Activated naive CD4-positive, alpha-beta T cell treated with anti-CD3 and anti-CD28 coated beads for 36 hours (primary cell): ENCODE data around the gene SGCD. TPM values are rescaled to one million over a fixed set of nuclear protein-coding genes. Genes with fewer than 3 reads are reported as not detected.

Source experiments
- CTCF ChIA-PET: fragments of 350-600 bp; sonication (Branson Sonifier 250); formaldehyde crosslinking; loops from one replicate; lab custom pipeline; 2021; ENCODE audit warnings: antibody characterized with exemption; lab: Charles Lee
- DNase-seq: peaks from one replicate; pipeline ENCODE4 v3.0.0-alpha.2; 2020
- H3K27ac Mint-ChIP-seq: one replicate; pipeline ENCODE4 v1.8.0; 2021; ENCODE audit warnings: mild to moderate bottlenecking, mixed read lengths
- H3K27me3 Mint-ChIP-seq: one replicate; pipeline ENCODE4 v1.8.0; 2021; ENCODE audit warnings: low read depth, mixed read lengths
- H3K36me3 Mint-ChIP-seq: one replicate; pipeline ENCODE4 v1.8.0; 2021; ENCODE audit warnings: low read depth, mixed read lengths
- H3K4me1 Mint-ChIP-seq: one replicate; pipeline ENCODE4 v1.8.0; 2021; ENCODE audit warnings: low read depth, mixed read lengths
- H3K4me3 Mint-ChIP-seq: one replicate; pipeline ENCODE4 v1.8.0; 2021; ENCODE audit warnings: mild to moderate bottlenecking, moderate library complexity, mixed read lengths
- H3K9me3 Mint-ChIP-seq: one replicate; pipeline ENCODE4 v1.8.0; 2021; ENCODE audit warnings: mixed read lengths
- intact Hi-C: fragments of 100-400 bp; cut with micrococcal nuclease; formaldehyde crosslinking; loops from one replicate; pipeline ENCODE4 v1.15.1; 2023
- total RNA-seq, 2 experiments: library from RNA; stranded (reverse); gene quantifications; one replicate each; pipeline ENCODE4 v1.2.3, GENCODE V29; 2021

SGCD gene
- total RNA-seq, 2 experiments from 2014 or later = not detected

DNA sequence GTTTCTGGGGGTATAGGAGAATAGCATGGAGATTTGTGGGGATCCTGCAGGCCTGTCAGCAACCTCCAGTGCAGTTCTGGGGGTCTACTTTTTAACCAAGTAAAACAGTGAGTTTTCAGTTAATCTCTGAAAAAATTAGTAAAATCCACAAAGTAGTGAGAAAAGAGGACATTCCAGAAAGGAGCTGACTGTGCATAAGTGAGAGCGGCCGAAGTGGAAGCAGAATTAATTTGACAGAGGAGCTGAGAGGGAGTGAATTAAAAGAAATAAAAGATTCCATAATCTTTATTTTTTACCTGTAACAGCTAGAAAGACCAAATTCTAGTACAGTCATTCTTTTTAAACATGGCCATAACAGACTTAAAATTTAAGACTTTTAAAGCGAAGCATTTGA, 149.2 kb downstream of the SGCD start:
- Mint-ChIP-seq H3K36me3 (no peaks in the 10 kb centered on the region), H3K27me3 (peaks cover 15% of the 10 kb centered on the region), H3K4me3 (no peak overlapping the region), H3K9me3 (no peaks in the 10 kb centered on the region), H3K4me1 (peaks cover 7% of the 10 kb centered on the region), H3K27ac (no peak overlapping the region)
- DNase-seq = no peak
- CTCF ChIA-PET = no interaction called here
- intact Hi-C loops = loop anchor here (10.0 kb wide), 1 partner anchor 449 kb away; no protein-coding TSS in a partner anchor

DNA sequence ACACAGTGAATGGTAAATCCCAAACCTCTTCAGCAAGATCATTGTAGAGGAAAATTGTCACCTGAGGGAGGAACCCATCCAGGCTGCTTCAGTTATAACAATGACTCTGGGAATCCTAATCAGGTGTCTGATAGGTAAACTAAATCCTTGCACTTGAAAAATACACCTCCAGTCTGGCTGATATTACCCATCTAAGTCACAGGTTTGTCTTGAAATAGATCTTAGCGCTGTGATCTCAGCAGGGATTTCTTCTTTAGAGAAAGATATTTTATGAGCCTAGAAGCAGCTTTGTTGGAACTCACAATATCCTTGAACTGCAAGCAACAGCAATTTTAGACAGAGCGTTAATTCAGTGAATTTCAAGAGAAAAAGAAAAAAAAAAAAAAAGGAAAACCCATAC, 149.7 kb downstream of the SGCD start:
- CTCF ChIA-PET = no interaction called here
- peaks cover 15% of the 10 kb centered on the region for H3K27me3 Mint-ChIP-seq
- no peak overlapping the region for H3K4me3 Mint-ChIP-seq
- H3K4me1 Mint-ChIP-seq = peaks cover 7% of the 10 kb centered on the region
- no peaks in the 10 kb centered on the region for H3K36me3 Mint-ChIP-seq
- no peak overlapping the region for H3K27ac Mint-ChIP-seq
- no peaks in the 10 kb centered on the region for H3K9me3 Mint-ChIP-seq
- DNase-seq = no peak
- intact Hi-C loops = loop anchor here (10.0 kb wide), 1 partner anchor 448 kb away; no protein-coding TSS in a partner anchor

DNA sequence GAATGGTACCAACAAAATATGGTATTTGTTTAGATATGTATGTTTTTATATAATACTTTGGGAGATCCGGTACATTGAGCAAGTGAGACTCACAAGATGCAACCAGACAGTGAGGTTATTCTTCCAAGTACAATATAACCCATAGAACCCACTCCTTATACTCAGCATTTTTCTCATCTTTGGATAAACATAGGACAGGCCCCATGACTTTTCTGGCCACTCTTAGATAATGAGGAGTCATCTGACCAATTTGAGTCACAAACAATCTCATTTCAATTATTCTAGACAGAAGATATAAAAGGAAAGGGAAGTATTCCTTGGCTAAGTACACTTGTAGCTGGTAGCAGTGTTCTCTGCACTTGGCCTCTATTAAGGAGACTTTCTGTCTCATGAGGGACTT, 150.2 kb downstream of the SGCD start:
- CTCF ChIA-PET = no interaction called here

DNA sequence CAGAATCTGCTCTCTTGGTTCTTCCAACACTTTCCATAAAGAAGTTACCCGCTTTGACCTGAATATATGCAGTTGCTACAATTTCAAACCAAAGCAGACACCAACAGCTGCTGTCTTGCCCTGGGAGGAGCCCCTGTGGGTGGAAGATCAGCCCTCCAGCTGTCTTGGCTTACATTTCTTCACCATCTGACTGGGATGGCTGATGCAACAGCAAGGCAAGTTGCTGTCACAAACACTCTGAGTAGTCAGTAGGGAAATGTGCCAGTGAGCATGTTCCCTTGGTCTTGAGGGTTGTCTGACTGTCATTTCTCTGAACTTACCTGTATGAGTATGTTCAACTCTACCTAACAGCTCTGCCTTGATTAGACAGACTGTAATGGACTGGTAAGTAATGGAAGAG, 152.9 kb downstream of the SGCD start:
- peaks cover 4% of the 10 kb centered on the region for H3K4me1 Mint-ChIP-seq
- no peaks in the 10 kb centered on the region for H3K36me3 Mint-ChIP-seq
- H3K27ac Mint-ChIP-seq = peak overlapping the region; percentile 72
- DNase-seq = peak; percentile 67
- H3K9me3 Mint-ChIP-seq = no peaks in the 10 kb centered on the region
- intact Hi-C loops = loop anchor here (10.0 kb wide), 1 partner anchor 445 kb away; no protein-coding TSS in a partner anchor
- CTCF ChIA-PET = interaction anchor here (0.7 kb wide), 1 partner anchor 1059 kb away, joined by 4 read pairs; no protein-coding TSS in a partner anchor
- H3K27me3 Mint-ChIP-seq = peaks cover 17% of the 10 kb centered on the region
- no peak overlapping the region for H3K4me3 Mint-ChIP-seq

More for the DNA sequence above, 150.2 kb downstream of the SGCD start:
- intact Hi-C loops = loop anchor here (10.0 kb wide), 1 partner anchor 448 kb away; no protein-coding TSS in a partner anchor
- H3K9me3 Mint-ChIP-seq = no peaks in the 10 kb centered on the region
- no peak for DNase-seq
- H3K4me3 Mint-ChIP-seq = no peak overlapping the region
- no peaks in the 10 kb centered on the region for H3K36me3 Mint-ChIP-seq
- H3K4me1 Mint-ChIP-seq = peaks cover 4% of the 10 kb centered on the region
- H3K27ac Mint-ChIP-seq = no peak overlapping the region
- H3K27me3 Mint-ChIP-seq = peaks cover 15% of the 10 kb centered on the region

DNA sequence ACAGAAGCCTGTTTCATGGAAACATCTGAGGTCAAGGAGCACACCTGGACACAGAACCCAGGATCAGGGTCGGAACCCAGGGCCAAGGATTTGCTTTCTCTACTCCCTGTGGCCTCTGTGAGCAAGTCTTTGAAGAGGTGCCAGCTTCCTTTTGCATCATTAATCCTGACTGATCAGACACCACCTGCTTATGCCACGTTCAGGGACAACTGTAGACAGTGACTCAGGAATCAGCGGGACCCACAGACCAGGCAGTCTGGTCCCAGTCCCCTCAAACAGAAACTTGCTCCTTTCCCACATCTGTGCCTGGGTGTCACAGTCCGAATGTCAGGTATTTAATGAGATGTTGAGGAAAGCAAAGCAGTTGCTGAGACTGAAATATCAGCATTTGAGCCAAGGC, 154.8 kb downstream of the SGCD start:
- DNase-seq = no peak
- H3K36me3 Mint-ChIP-seq = no peaks in the 10 kb centered on the region
- peaks cover 4% of the 10 kb centered on the region for H3K4me1 Mint-ChIP-seq
- H3K27me3 Mint-ChIP-seq = peaks cover 5% of the 10 kb centered on the region
- H3K4me3 Mint-ChIP-seq = no peak overlapping the region
- intact Hi-C loops = no loop called here
- CTCF ChIA-PET = no interaction called here
- no peaks in the 10 kb centered on the region for H3K9me3 Mint-ChIP-seq
- H3K27ac Mint-ChIP-seq = no peak overlapping the region

DNA sequence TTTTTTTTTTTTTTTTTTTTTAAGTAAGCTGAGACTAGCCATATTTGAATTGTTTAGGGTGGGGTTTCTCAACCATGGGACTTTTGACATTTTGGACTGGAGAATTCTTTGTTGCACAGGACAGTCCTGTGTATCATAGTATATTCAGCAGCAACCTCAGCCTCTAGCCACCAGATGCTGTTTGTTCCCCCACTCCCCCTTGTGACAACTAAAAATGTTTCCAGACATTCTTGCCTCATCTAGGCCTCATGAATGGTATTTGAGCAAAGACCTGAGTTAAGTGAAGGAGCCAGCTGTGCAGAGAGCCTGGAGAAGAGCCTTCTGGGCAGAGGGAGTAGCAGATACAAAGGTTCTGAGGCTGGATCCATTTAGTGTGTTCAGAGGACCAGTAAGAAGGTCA, 155.9 kb downstream of the SGCD start:
- CTCF ChIA-PET = no interaction called here
- Mint-ChIP-seq H3K36me3 (no peaks in the 10 kb centered on the region), H3K27ac (no peak overlapping the region), H3K4me1 (peaks cover 4% of the 10 kb centered on the region), H3K27me3 (peaks cover 8% of the 10 kb centered on the region), H3K9me3 (peaks cover 6% of the 10 kb centered on the region), H3K4me3 (no peak overlapping the region)
- DNase-seq = no peak
- intact Hi-C loops = no loop called here

DNA sequence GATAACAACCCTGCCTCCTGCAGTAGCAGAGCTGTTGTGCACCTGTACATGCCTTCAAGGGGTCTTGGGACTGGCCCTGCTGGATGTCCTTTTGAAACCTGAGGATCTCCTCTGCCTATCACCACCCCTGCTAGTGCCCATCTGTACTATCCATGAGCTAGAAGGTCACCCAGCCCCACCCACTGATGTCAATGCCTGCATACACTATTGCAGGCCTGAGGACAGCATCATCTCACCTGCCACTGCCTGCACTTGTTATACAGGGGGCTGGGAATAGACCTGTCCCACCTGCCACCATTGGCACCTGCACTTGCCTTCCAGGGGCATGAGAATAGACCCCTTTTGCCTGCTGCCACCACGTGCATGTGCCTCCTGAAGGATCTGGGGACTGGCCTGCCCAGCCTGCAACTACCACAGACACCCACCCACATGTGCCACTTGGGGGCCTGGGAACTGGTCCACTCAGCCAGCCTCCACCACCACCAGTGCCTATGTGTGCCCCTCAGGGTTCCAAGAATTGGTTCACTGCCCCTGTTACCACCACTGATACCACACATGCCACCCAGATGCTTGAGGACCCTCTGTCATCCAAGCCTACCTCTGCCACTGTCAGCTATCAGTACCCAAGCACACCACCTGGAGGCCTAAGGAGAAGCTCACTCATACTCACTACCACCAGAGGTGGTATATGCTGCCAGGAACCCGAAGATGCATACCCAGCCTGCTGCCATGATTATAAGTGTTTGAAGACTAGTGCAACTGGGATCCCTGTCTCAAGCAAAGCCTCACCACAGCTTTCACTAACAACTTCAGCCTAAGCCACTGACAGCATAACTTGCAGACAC, 159.7 kb downstream of the SGCD start:
- peaks cover 4% of the 10 kb centered on the region for H3K27me3 Mint-ChIP-seq
- no peak overlapping the region for H3K4me3 Mint-ChIP-seq
- DNase-seq = no peak
- H3K36me3 Mint-ChIP-seq = no peaks in the 10 kb centered on the region
- intact Hi-C loops = no loop called here
- no peaks in the 10 kb centered on the region for H3K4me1 Mint-ChIP-seq
- CTCF ChIA-PET = no interaction called here
- H3K27ac Mint-ChIP-seq = no peak overlapping the region
- H3K9me3 Mint-ChIP-seq = peaks cover 6% of the 10 kb centered on the region

DNA sequence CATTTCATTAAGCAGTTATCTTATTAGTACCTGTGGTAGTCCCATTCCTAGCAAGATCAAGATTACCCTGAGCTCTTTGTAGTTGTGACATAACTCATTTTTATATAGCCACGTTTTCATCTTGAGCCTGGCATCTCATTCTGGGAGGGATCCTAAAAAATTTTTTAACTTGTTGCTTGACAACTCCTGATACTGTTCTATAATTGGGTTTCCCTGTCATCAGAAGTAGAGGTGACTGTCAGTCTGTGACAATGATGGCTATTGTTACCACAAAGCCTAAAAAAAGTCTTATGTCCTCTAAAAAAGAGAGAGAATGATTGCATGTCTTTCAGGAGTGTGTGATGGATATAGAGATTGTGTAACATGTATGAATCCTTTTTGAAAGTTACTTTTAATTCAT, 164.8 kb downstream of the SGCD start:
- H3K36me3 Mint-ChIP-seq = no peaks in the 10 kb centered on the region
- H3K27me3 Mint-ChIP-seq = peaks cover 9% of the 10 kb centered on the region
- no peak for DNase-seq
- H3K4me3 Mint-ChIP-seq = no peak overlapping the region
- CTCF ChIA-PET = no interaction called here
- peaks cover 6% of the 10 kb centered on the region for H3K9me3 Mint-ChIP-seq
- no peak overlapping the region for H3K27ac Mint-ChIP-seq
- H3K4me1 Mint-ChIP-seq = no peaks in the 10 kb centered on the region
- intact Hi-C loops = no loop called here

DNA sequence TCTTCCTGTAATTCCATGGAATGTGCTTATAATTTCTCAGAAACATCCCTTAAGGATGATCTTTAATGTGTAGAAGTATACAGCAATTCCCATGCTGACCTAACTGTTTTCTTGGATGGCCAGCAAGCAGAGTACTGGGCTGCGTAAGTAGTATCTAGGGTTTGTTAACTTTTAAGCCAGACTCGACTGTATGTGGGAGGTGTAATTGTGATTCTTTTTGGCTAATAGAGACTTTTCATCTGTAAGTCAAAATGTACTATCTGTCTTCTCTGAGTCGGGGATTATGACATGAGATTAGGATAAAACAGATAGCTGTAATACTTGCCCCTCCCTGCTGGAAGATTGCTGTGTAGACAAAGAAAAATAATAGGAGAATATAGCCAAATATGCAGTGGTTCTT, 169.3 kb downstream of the SGCD start:
- H3K4me3 Mint-ChIP-seq = no peak overlapping the region
- no peak for DNase-seq
- H3K36me3 Mint-ChIP-seq = no peaks in the 10 kb centered on the region
- intact Hi-C loops = no loop called here
- no peak overlapping the region for H3K27ac Mint-ChIP-seq
- no peaks in the 10 kb centered on the region for H3K4me1 Mint-ChIP-seq
- H3K9me3 Mint-ChIP-seq = no peaks in the 10 kb centered on the region
- H3K27me3 Mint-ChIP-seq = peaks cover 13% of the 10 kb centered on the region
- CTCF ChIA-PET = interaction anchor here (1.0 kb wide), 1 partner anchor 23 kb away, joined by 4 read pairs; no protein-coding TSS in a partner anchor

DNA sequence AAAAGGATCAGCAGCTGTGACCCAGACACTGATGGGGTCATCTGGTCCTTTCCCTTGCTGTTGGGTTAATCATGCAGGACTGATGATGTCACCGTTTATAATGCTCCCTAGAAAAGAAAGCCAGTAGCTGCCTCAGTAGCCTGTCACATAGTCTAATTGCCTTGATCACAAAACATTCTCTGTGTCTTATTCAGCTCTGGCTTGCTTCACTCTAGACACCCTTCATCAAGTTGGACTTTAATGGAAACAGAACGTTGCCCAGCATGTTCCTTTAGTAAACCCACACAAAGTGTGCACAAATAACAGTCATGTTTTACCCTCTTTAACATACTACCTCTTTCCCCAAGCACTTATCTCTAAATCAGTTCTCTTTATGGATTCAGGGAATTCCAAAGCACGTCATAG, 170.8 kb downstream of the SGCD start:
- intact Hi-C loops = no loop called here

DNA sequence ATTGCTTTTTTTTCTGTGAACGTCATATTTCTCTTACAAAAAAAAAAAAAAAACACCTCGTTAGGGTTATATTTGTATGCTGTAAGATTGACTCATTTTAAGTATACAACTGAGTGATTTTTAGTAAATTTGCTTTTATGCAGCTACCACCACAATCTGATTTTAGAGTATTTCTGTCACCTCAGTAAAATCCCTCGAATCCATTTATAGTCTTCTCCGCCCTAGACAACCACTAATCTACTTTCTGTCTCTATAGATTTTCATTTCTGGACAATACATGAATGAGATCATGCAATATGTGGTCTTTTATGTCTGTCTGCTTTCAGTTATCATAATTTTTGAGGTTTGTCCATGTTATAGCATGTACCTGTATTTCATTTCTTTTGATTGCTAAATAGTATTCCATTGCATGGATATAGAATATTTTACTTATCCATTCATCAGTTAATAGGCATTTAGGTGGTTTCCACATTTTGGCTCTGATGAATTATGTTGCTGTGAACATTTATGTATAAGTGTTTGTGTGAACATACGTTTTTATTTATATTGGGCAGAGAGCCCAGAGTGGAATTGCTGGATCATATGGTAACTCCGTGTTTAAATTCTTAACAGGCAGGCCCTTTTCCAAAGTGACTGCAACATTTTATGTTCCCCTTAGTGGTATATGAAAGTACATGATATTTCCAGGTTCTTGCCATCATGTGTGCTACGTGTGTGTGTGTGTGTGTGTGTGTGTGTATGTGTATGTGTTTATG, 171.4 kb downstream of the SGCD start:
- Mint-ChIP-seq H3K9me3 (no peaks in the 10 kb centered on the region), H3K4me3 (no peak overlapping the region), H3K4me1 (no peaks in the 10 kb centered on the region), H3K27ac (no peak overlapping the region), H3K27me3 (peaks cover 17% of the 10 kb centered on the region), H3K36me3 (no peaks in the 10 kb centered on the region)
- CTCF ChIA-PET = no interaction called here
- intact Hi-C loops = no loop called here
- no peak for DNase-seq

More for the DNA sequence above, 170.8 kb downstream of the SGCD start:
- Mint-ChIP-seq H3K4me3 (no peak overlapping the region), H3K27ac (no peak overlapping the region), H3K9me3 (no peaks in the 10 kb centered on the region), H3K4me1 (no peaks in the 10 kb centered on the region), H3K36me3 (no peaks in the 10 kb centered on the region), H3K27me3 (peaks cover 14% of the 10 kb centered on the region)
- no peak for DNase-seq
- CTCF ChIA-PET = no interaction called here

DNA sequence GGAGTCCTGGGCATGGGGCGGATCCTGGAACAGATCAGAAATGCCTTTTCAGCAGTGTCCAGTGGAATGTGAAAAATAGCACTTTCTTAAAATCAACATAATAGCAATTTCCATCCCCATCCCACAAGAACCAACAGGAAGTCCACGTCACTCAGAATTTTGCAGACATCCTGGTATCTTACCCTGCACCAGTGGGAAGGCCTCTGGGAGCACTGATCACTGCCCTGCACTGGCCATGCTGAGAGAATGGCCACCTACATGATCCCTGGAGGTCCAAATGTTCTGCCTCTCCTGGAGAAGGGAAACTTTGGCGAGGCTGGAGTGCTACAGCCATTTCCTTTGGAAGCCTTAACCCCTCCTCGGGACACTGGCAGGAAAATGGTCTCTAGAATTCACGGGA, 173.8 kb downstream of the SGCD start:
- Mint-ChIP-seq H3K27me3 (peaks cover 11% of the 10 kb centered on the region), H3K27ac (no peak overlapping the region), H3K36me3 (no peaks in the 10 kb centered on the region), H3K9me3 (no peaks in the 10 kb centered on the region), H3K4me3 (no peak overlapping the region), H3K4me1 (no peaks in the 10 kb centered on the region)
- CTCF ChIA-PET = no interaction called here
- intact Hi-C loops = no loop called here
- DNase-seq = no peak
